ENCODE measurements around the gene TOX2.

Gene TOX2

DNA sequence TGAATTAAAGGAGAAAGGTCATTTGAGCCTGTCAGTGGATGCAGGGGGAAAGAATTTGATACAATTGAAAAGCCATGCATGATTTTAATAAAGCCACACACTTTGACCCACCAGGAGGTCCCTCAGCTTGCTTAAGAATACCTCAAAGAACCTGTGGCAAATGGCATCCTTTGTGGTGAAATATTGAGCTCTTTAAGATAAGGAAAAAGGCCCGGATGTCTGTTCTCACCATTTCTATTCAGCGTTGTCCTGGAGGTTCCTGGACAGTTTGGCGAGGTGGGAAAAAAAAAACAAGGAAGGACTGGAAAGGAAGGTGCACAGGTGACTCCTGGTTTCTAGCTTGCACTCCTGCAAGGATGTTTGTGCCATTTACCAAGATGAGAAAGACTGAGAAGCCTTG is 91.0 kb downstream of the TOX2 start:
- DNase-seq, result no peak

DNA sequence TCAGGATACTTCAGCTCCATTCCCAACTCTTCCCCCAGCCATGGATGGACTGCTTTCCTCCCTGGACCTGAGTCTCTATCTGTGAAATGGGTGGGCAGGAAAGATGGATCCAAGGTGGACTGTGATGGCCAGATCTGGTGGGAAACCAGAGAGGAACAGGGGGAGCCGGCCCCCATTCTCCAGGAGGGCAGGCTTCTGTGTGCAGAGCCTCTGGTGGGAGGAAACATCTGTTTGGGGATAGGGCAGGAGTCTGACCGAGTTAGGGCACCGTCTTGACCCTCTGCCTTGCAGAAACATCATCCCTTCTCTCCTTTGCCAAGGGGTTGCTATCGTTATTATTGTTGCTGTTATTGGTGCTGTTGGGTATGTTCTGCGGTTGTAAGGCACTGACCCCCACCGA is 91.5 kb downstream of the TOX2 start:
- no peak for DNase-seq

DNA sequence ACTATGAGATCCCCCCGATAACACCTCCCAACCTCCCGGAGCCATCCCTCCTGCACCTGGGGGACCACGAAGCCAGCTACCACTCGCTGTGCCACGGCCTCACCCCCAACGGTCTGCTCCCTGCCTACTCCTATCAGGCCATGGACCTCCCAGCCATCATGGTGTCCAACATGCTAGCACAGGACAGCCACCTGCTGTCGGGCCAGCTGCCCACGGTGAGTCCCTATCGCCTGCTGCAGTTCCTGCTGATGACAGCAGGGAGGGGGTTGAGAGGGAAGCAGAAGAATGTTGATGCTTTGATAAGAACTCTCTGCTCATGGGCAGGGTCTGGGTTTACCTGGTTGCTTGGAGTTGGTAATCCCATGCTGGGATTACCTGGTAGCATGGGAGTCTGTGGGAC is 91.9 kb downstream of the TOX2 start:
- no peak for DNase-seq

DNA sequence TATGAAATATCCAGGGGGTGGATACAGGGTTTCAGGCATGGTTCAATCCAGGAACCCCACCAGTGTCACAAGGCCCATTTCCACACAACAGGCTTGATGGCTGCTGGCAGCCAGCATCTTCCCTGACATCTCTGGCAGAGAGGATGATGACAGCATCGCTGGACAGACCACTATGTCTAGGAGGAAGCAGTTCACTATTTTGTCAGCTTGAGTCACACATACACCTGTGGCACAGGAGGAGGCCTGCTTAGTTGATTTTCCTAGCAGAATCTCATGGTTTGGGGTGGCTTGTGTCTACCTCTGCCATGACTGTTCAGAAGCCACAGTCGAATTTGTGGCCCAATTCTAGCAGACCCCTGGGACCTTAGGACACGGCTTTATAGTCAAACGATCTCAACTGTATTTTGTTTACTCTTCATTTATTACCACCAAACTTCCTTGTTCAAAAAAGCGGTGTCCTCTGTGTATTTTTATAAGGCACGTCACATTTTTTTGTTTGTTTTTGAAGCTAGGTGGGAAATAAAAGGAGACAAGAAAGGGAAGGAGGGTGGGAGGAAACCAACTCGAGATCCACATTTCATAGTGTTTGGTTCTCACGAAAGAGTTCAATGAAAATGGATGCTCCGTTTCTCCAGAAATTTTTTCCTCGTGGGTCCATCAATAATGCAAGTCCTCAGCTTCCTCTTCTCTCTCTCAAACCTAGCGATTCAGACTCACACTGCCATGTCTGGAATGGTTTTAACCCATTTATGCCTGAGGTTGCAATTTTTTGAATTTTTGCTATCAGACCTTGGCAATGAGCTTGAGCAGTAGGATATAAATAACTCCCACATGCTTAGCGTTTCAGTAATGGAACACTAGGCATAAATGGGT is 94.4 kb downstream of the TOX2 start:
- DNase-seq, result no peak

DNA sequence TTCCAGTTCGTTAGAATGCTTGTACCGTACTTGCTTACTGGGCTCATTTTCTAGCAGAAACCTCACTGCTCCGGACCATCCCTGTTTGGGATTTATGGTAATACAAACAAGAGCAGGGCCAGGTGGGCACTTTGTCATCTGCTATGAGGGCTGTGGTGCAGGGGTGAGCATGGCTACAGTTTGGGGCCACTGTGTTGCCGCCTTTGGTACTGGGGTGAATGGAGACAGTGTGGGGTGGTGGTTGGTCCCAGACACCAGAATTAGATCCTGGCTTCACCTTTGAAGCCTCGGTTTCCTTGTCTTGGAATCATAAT is 95.0 kb downstream of the TOX2 start:
- no peak for DNase-seq

DNA sequence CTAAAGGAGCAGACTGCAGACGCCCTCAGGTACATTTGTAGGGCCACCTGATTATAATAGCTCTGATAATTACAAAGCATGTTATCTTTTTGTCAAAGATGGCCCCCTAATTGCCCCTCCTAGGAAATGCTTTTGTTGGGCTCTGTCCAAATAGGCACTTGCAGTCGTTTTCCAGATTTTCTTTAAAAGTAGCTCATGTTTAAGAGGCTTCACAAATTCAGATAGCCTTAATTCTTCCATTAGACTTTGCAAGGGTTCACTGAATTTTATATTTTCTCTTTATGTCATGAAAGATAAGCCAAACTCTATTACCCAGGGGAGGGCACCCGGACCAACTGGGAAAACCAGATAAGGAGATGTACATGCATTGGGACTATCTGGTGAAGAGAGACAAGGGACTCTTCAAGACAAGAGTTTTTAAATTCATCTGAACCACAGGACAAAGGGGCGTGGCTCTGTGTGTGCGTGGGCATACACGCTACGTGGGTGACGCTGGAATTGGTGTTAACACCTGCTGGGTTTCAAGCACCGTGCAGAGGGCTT is 95.6 kb downstream of the TOX2 start:
- no peak for DNase-seq

DNA sequence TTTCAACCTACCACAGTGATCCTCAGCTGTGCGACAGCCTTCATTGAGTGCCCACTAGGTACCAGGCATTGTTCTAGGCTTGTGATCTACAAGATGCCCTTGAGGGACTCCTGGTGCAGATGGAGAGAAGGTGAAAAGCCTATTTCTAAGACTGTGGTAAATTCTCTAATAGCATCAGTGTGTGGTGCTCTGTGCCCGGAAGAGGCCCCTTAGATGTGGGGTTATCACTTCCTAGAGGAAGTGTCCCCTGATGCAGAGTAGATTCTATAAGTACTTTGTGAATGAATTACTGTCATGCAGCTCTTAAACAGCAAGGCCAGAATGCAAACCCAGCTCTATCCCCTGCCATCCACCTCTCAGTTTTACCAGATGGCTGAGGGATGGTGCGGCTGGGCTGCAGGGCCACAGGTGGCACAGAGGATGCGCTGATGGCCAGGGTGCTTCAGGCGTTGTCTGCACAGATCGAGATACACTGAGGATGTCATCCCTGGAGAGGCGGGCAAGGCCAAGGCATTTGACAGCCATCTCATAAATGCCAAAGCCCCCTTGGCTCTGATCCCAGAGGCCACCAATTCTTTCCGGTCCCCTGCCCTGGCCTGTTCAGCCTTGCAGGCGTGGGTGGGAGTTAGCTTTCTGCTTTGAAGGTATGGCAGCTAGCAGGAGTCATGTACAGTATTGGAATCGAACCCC is 96.7 kb downstream of the TOX2 start:
- no peak for DNase-seq

- DNase-seq, result no peak
Observed at GRCh38 chr20:44012466-44013226, 98.0 kb downstream of the TOX2 start.

DNA sequence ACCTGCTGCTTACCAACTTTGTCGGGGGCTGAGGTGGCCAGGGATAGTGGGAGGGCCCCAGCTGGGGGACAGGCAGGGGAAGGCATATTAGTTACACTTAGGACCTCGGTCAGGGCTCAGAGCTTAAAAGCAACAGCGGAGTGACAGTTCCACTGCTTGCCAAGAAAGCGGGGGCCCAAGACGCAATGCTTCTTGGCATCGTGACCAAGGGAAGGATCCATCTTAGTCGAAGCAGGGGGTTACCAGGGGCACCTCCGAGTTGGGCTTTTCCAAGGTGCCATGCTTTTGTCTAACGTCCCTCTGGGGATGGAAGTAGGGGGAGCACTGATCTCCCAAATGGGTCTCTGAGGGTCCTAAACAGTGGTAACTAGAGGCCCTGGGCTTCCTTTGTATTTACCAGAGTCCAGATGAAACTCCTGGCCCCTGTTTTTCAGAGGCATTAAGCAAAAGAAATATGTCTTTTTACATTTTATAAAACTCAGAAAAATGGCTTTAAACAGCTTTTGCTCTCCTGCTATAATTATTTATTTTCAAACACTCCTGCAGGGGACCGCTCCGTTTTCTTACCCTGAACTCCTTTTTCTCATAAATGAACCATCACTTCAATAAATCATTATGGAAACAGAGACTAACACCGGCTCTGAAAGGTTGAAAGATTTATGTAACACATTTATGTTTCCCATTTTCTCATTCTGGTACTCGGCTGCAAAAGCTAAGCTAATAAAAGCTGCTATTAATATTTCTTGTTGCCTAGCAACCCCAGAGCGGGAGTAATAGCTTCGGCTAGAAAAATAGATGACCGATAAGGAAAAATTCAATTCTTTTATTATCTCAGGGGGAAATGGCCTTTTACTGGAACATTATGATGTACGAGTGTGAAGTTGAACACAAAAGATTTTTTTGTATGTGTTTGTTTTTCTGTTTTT is 100.4 kb downstream of the TOX2 start:
- DNase-seq, result no peak

GRCh38 chr20:44015733-44016103 is 101.1 kb downstream of the TOX2 start:
- no peak for DNase-seq

- no peak for DNase-seq
Observed at GRCh38 chr20:44016525-44016924, 101.9 kb downstream of the TOX2 start.

- no peak for DNase-seq
Observed at GRCh38 chr20:44017211-44017610, 102.6 kb downstream of the TOX2 start.

DNA sequence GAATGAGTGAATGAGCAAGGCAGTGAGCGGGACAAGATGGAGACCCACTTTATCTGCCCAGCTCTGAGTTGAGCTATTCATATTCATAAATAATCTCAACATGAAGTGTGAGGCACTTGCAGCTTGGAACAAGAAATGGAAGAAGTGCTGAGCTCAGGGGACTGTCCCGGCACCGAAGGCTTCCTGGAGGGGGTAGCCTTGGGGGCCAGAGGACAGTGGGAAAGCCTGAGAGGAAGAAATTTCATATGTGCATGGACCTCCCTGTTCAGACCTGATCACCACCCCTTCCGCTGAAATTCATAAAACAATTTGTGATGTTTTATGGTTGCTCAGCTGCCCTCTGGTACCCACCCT is 103.2 kb downstream of the TOX2 start:
- no peak for DNase-seq

DNA sequence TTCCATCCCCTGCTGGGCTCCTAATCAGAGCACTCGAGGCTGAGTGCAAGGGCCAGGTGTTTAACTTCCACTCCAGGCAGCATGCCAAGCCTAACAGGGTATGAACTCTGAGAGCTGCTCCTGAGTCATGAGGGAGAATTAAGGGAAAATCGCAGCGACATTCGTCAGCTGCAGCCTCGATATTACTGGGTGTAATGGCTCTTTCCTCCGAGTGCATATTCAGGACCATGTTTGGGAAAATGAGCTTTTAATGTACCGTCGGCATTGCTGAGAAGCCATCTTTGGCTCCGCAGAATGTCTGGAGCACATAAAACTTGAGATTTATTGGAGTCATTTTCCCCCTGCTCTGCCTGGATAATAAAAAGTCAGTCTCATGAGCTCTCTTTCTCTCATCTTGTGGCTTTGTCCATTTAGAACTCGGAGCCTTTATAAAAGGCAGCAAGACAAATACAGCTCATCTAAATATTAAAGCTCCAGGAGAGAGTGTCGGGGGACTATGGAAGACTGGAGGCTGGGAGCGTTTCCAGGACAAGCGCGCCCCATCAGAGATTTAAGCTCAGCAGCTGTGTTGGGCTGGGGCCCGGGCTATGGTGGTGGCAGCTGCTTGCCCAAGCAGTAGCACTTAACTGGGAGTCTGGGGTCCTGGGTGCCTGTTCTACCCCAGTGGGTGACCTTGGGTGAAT is 103.7 kb downstream of the TOX2 start:
- DNase-seq, result no peak

GRCh38 chr20:44018942-44019637 is 104.4 kb downstream of the TOX2 start:
- no peak for DNase-seq

GRCh38 chr20:44019638-44020335 is 105.1 kb downstream of the TOX2 start:
- DNase-seq, result no peak

GRCh38 chr20:44020406-44021148 is 105.9 kb downstream of the TOX2 start:
- no peak for DNase-seq

- no peak for DNase-seq
Observed at GRCh38 chr20:44021186-44021585, 106.5 kb downstream of the TOX2 start.

DNA sequence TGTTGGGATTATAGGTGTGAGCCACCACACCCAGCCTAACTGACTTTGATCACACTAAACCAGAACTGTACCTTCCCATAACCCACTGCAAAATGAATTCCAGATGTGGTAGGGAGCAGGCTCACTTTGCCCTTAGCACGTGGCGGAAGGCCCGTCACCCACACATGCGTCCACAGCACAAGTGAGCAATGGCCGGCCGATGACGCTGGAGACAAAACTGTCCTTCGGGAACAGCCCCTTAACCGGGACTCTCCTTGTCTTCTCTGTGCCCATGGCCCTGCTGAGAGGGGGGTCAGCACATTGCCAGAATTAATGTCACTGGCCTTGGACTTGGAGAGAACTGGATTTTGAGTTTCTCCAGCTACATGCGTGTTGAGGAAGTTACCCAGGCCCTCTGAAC is 107.2 kb downstream of the TOX2 start:
- no peak for DNase-seq

GRCh38 chr20:44022464-44022863 is 107.8 kb downstream of the TOX2 start:
- DNase-seq, result no peak
